AG09309 (cell line): ENCODE data around the gene PHF3.

Experiments used
- DNase-seq: peaks from one replicate; pipeline ENCODE4 v3.0.0-alpha.2; 2010; ENCODE audit warnings: low read depth
- H3K4me3 ChIP-seq: 2 replicates; pipeline ENCODE4 v1.5.1; 2011; ENCODE audit warnings: mild to moderate bottlenecking, low read depth, low read length, moderate library complexity; ENCODE audit not compliant: control insufficient read depth
- TF ChIP-seq, protein P1 (sequence below): IDR thresholded peaks from 2 replicates; pipeline ENCODE4 v1.5.1; 2011; ENCODE audit warnings: mild to moderate bottlenecking, low read depth, low read length, inconsistent platforms; ENCODE audit not compliant: insufficient read depth, control insufficient read depth; ENCODE audit errors: missing control alignments

Gene PHF3

GRCh38 chr6:63599243-63599642, 36.4 kb upstream of the PHF3 start:
- TF ChIP-seq, protein P1, sequence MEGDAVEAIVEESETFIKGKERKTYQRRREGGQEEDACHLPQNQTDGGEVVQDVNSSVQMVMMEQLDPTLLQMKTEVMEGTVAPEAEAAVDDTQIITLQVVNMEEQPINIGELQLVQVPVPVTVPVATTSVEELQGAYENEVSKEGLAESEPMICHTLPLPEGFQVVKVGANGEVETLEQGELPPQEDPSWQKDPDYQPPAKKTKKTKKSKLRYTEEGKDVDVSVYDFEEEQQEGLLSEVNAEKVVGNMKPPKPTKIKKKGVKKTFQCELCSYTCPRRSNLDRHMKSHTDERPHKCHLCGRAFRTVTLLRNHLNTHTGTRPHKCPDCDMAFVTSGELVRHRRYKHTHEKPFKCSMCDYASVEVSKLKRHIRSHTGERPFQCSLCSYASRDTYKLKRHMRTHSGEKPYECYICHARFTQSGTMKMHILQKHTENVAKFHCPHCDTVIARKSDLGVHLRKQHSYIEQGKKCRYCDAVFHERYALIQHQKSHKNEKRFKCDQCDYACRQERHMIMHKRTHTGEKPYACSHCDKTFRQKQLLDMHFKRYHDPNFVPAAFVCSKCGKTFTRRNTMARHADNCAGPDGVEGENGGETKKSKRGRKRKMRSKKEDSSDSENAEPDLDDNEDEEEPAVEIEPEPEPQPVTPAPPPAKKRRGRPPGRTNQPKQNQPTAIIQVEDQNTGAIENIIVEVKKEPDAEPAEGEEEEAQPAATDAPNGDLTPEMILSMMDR, result no peak
- DNase-seq, result no peak
- H3K4me3 ChIP-seq, result no peak overlapping the region

- H3K4me3 ChIP-seq, result no peak overlapping the region
- DNase-seq, result no peak
- TF ChIP-seq, protein P1, result no peak
Observed at GRCh38 chr6:63600136-63600535, 35.5 kb upstream of the PHF3 start.

DNA sequence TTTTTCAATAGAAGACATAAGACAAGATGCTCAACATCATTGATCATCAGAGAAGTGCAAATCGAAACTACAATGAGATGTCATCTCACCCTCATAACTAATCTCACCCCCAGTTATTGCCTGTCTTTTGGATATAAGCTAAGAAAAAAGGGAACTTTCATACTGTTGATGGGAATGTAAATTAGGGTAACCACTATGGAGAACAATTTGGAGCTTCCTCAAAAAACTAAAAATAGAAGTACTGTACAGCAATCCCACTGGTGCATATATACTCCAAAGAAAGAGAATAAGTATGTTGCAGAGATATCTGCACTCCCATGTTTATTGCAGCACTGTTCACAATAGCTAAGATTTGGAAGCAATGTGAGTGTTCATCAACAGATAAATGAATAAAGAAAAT, 26.4 kb upstream of the PHF3 start:
- DNase-seq, result no peak
- TF ChIP-seq, protein P1, result no peak
- no peak overlapping the region for H3K4me3 ChIP-seq

DNA sequence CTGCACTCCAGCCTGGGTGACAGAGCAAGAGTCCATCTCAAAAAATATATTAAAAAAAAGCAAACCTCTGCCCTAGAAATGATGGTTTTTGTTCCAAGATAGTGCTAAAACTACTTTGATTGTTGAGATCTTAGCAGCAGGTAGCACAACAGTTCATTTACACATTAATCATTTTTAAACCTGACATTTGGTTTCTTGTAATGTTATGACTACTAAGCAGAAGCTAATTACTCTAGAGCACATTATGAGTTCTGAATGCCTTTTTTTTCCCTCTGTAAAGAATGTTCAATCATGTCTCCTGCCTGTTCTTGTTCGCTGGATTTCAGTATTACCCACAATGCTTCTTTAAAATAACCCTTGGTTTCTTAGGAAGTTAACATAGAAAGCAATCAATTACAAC, 24.7 kb upstream of the PHF3 start:
- H3K4me3 ChIP-seq, result no peak overlapping the region
- TF ChIP-seq, protein P1, result no peak
- DNase-seq, result no peak

- H3K4me3 ChIP-seq, result no peak overlapping the region
- DNase-seq, result no peak
- TF ChIP-seq, protein P1, result no peak
Observed at GRCh38 chr6:63611560-63611959, 24.0 kb upstream of the PHF3 start.

GRCh38 chr6:63615590-63615989, 20.0 kb upstream of the PHF3 start:
- no peak overlapping the region for H3K4me3 ChIP-seq
- DNase-seq, result no peak
- TF ChIP-seq, protein P1, result no peak

- TF ChIP-seq, protein P1, result no peak
- no peak overlapping the region for H3K4me3 ChIP-seq
- no peak for DNase-seq
Observed at GRCh38 chr6:63624091-63624490, 11.5 kb upstream of the PHF3 start.
